Measurements from ENCODE around the gene PACRG.

DNA sequence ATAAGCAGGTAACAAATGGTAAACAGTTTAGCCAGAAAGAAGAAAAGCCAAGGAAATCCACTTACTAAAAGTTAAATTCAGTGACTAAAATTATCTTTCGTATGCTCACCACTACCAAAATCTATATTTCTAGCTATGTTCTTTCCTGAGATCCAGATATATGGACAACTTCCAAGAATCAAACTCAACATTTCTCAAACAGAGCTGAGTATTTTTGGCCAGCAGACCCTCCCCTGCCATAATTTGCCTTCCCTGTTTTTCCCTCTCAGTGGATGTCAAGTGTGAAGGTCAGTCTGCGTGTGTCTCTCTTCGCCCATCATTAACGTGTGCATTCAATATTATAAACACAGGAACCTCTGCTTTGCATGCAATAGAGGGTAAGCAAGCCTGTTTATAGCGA is 42.2 kb upstream of the PACRG start:
- no peak for TF ChIP-seq POLR2A (IDR thresholded peaks at IDR 0.05; ENCODE audit: low read depth, low read length)
- no peak for TF ChIP-seq MAFK (IDR thresholded peaks at IDR 0.05; ENCODE audit: low read depth, low read length)
- TF ChIP-seq, protein P1, sequence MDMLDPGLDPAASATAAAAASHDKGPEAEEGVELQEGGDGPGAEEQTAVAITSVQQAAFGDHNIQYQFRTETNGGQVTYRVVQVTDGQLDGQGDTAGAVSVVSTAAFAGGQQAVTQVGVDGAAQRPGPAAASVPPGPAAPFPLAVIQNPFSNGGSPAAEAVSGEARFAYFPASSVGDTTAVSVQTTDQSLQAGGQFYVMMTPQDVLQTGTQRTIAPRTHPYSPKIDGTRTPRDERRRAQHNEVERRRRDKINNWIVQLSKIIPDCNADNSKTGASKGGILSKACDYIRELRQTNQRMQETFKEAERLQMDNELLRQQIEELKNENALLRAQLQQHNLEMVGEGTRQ (IDR thresholded peaks at IDR 0.05; ENCODE audit: low read depth, low read length): no peak
- TF ChIP-seq, protein P2, sequence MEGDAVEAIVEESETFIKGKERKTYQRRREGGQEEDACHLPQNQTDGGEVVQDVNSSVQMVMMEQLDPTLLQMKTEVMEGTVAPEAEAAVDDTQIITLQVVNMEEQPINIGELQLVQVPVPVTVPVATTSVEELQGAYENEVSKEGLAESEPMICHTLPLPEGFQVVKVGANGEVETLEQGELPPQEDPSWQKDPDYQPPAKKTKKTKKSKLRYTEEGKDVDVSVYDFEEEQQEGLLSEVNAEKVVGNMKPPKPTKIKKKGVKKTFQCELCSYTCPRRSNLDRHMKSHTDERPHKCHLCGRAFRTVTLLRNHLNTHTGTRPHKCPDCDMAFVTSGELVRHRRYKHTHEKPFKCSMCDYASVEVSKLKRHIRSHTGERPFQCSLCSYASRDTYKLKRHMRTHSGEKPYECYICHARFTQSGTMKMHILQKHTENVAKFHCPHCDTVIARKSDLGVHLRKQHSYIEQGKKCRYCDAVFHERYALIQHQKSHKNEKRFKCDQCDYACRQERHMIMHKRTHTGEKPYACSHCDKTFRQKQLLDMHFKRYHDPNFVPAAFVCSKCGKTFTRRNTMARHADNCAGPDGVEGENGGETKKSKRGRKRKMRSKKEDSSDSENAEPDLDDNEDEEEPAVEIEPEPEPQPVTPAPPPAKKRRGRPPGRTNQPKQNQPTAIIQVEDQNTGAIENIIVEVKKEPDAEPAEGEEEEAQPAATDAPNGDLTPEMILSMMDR (conservative IDR thresholded peaks at IDR 0.05; ENCODE audit: low read depth, low read length): no peak
- no peak for TF ChIP-seq RAD21 (IDR thresholded peaks at IDR 0.05; ENCODE audit: low read length)
- no peak for TF ChIP-seq SMC3 (IDR thresholded peaks at IDR 0.05; ENCODE audit: low read depth, low read length)
- TF ChIP-seq NFE2L2 (IDR thresholded peaks at IDR 0.05; ENCODE audit: low read depth, low read length): no peak
- TF ChIP-seq BHLHE40 (IDR thresholded peaks at IDR 0.05; ENCODE audit: low read depth, low read length): no peak
- no peak for TF ChIP-seq RCOR1 (IDR thresholded peaks at IDR 0.05; ENCODE audit: insufficient replicate concordance, low read length)
